ENCODE data around the gene ZNF622. TPM values are rescaled to one million over a fixed set of nuclear protein-coding genes. Genes with fewer than 3 reads are reported as not detected.

ZNF622 gene
- total and polyA plus RNA-seq, 2 of the 13 experiments (the other 11 are each of a cell fraction or from before 2014, with no cell fraction given) = 12.1 to 44.7 TPM

GRCh38 chr5:16453609-16454008, 12.0 kb downstream of the ZNF622 start (continued):
- TF ChIP-seq ZNF580 (CRISPR knock-in tag; IDR thresholded peaks at IDR 0.05; ENCODE audit: borderline replicate concordance, low read depth) = no peak
- TF ChIP-seq ZBTB14 (CRISPR knock-in tag; IDR thresholded peaks at IDR 0.05) = no peak
- no peak for TF ChIP-seq E2F1 (CRISPR knock-in tag; IDR thresholded peaks at IDR 0.05)

GRCh38 chr5:16450163-16450562, 15.4 kb downstream of the ZNF622 start:
- 80% methylated on average over 2 of the region's 2 CpGs for WGBS (ENCODE audit: low lambda C conversion rate)
- Histone ChIP-seq H3K27me3 (ENCODE audit: control insufficient read depth in 1 of 2, insufficient read depth in 2 of 2, low read length in 2 of 2) (no peaks in the 10 kb centered on the region), H3K9ac (ENCODE audit: insufficient read depth, low read depth, low read length) (no peak overlapping the region), H3K79me2 (ENCODE audit: insufficient read depth, low read length) (peaks cover 7% of the 10 kb centered on the region), H3K9me3 (ENCODE audit: low read length) (no peaks in the 10 kb centered on the region), H2AFZ (ENCODE audit: low read length) (no peak overlapping the region), H3K27ac (ENCODE audit: extremely low read length, insufficient read depth, low read length) (no peak overlapping the region), H3K36me3 (replicated peaks in 1 of 2; ENCODE audit: control insufficient read depth in 1 of 2, insufficient read depth in 2 of 2, low read length in 2 of 2) (peaks cover 14 to 58% of the 10 kb centered on the region in 2 experiments), H3K4me1 (ENCODE audit: insufficient read depth, low read length) (no peaks in the 10 kb centered on the region), H3K4me3 (replicated peaks in 1 of 3; ENCODE audit: insufficient read depth in 1 of 3, low read depth in 2 of 3, low read length in 3 of 3) (no peak overlapping the region), H4K20me1 (ENCODE audit: insufficient read depth, low read length) (no peaks in the 10 kb centered on the region), H3K4me2 (ENCODE audit: low read depth, low read length) (no peak overlapping the region)
- ATAC-seq (no peak), FAIRE-seq (no peak), DNase-seq (ENCODE audit: low spot score) (no peak)
- ChIA-PET POLR2A (no interaction called here), CTCF (ENCODE audit: low intra/inter-chr PET ratio, low total read pairs) (no interaction called here)
- intact Hi-C loops (cut with micrococcal nuclease; ENCODE audit: unreplicated experiment) = no loop called here
- TSS peak; percentile 5 for BruUV-seq (replicated peaks)
- in situ Hi-C loops (cut with HindIII; ENCODE audit: extremely low pct_ligation_motif_present, low pct_unique_long_range_greater_than_20kb) = no loop called here
- no peak for TF ChIP-seq ASH2L (IDR thresholded peaks at IDR 0.05; ENCODE audit: insufficient read length, low read depth, low read length)
- no peak for TF ChIP-seq ATF6 (CRISPR knock-in tag; conservative IDR thresholded peaks at IDR 0.05)
- TF ChIP-seq CREB1 (IDR thresholded peaks at IDR 0.05) = no peak
- TF ChIP-seq CREB1 (CRISPR knock-in tag; IDR thresholded peaks at IDR 0.05) = no peak
- TF ChIP-seq ZBTB25 (CRISPR knock-in tag; IDR thresholded peaks at IDR 0.05) = no peak
- TF ChIP-seq SIX4 (CRISPR knock-in tag; IDR thresholded peaks at IDR 0.05) = no peak

All from HepG2 (cell line).